GM06990 (cell line): ENCODE results near the gene SLIT1.

Source experiments
- DNase-seq: peaks from one replicate; pipeline ENCODE4 v3.0.0-alpha.2; 2011; ENCODE audit not compliant: insufficient read length; ENCODE audit errors: extremely low read depth
- H3K27me3 ChIP-seq: replicated peaks from 2 replicates; pipeline ENCODE4 v1.6.0; 2011; ENCODE audit warnings: low read length; ENCODE audit not compliant: control insufficient read depth, insufficient read depth
- H3K36me3 ChIP-seq: 2 replicates; pipeline ENCODE4 v1.5.1; 2011; ENCODE audit warnings: low read length; ENCODE audit not compliant: control insufficient read depth, insufficient read depth
- H3K4me3 ChIP-seq: replicated peaks from 2 replicates; pipeline ENCODE4 v1.5.1; 2011; ENCODE audit warnings: low read depth, mild to moderate bottlenecking, control low read depth, low read length
- CTCF ChIP-seq: IDR thresholded peaks from 2 replicates; pipeline ENCODE4 v1.5.1; 2011; ENCODE audit warnings: low read length, control low read depth, mild to moderate bottlenecking, inconsistent platforms; ENCODE audit not compliant: insufficient read depth, poor library complexity, severe bottlenecking

The SLIT1 gene

GRCh38 chr10:97116462-97117162 is 69.1 kb downstream of the SLIT1 start:
- Histone ChIP-seq H3K4me3 (no peak overlapping the region), H3K27me3 (no peaks in the 10 kb centered on the region), H3K36me3 (no peaks in the 10 kb centered on the region)
- no peak for DNase-seq
- no peak for TF ChIP-seq CTCF

GRCh38 chr10:97115846-97116245 is 69.9 kb downstream of the SLIT1 start:
- no peaks in the 10 kb centered on the region for H3K27me3 ChIP-seq
- TF ChIP-seq CTCF, result no peak
- DNase-seq, result no peak
- H3K36me3 ChIP-seq, result no peaks in the 10 kb centered on the region
- no peak overlapping the region for H3K4me3 ChIP-seq

GRCh38 chr10:97111615-97112014 is 74.1 kb downstream of the SLIT1 start:
- H3K4me3 ChIP-seq, result no peak overlapping the region
- no peaks in the 10 kb centered on the region for H3K27me3 ChIP-seq
- H3K36me3 ChIP-seq, result no peaks in the 10 kb centered on the region
- TF ChIP-seq CTCF, result no peak
- no peak for DNase-seq

- Histone ChIP-seq H3K4me3 (no peak overlapping the region), H3K27me3 (no peaks in the 10 kb centered on the region; the same call in none of the 2 replicates), H3K36me3 (no peaks in the 10 kb centered on the region)
- DNase-seq, result no peak
- no peak for TF ChIP-seq CTCF
Observed at GRCh38 chr10:97109547-97109946, 76.2 kb downstream of the SLIT1 start.

GRCh38 chr10:97107551-97107950 is 78.2 kb downstream of the SLIT1 start:
- Histone ChIP-seq H3K4me3 (no peak overlapping the region), H3K27me3 (no peaks in the 10 kb centered on the region; the same call in none of the 2 replicates), H3K36me3 (no peaks in the 10 kb centered on the region)
- no peak for DNase-seq
- TF ChIP-seq CTCF, result no peak

GRCh38 chr10:97106207-97106606 is 79.6 kb downstream of the SLIT1 start:
- DNase-seq, result no peak
- Histone ChIP-seq H3K36me3 (no peaks in the 10 kb centered on the region), H3K27me3 (peaks cover 3% of the 10 kb centered on the region), H3K4me3 (no peak overlapping the region)
- TF ChIP-seq CTCF, result no peak
